Measurements from ENCODE around the gene MAPK14. TPM values are rescaled to one million over a fixed set of nuclear protein-coding genes. Genes with fewer than 3 reads are reported as not detected.

MAPK14 gene
- total and polyA plus RNA-seq, 4 donors = 16.9 to 82.7 (median 35.9) TPM

DNA sequence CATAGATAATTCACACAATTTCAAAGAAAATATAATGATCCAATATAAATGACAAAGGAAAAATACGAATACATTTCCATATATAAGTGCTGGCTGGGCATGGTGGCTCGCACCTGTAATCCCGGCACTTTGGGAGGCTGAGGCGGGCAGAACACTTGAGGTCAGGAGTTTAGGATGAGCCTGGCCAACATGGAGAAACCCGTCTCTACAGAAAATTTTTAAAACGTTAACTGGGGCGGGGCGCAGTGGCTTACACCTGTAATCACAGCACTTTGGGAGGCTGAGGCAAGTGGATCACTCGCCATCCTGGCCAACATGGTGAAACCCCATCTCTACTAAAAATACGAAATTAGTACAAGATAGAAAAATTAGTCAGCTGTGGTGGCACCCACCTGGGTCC, 87.8 kb downstream of the MAPK14 start:
- H3K27ac ChIP-seq (ENCODE audit: low read depth in 1 of 2, low read length in 2 of 2) = no peak overlapping the region
- H3K27me3 ChIP-seq (ENCODE audit: control insufficient read depth in 4 of 4, insufficient read depth in 4 of 4, low read length in 3 of 4) = no peaks in the 10 kb centered on the region
- TF ChIP-seq, protein P1, sequence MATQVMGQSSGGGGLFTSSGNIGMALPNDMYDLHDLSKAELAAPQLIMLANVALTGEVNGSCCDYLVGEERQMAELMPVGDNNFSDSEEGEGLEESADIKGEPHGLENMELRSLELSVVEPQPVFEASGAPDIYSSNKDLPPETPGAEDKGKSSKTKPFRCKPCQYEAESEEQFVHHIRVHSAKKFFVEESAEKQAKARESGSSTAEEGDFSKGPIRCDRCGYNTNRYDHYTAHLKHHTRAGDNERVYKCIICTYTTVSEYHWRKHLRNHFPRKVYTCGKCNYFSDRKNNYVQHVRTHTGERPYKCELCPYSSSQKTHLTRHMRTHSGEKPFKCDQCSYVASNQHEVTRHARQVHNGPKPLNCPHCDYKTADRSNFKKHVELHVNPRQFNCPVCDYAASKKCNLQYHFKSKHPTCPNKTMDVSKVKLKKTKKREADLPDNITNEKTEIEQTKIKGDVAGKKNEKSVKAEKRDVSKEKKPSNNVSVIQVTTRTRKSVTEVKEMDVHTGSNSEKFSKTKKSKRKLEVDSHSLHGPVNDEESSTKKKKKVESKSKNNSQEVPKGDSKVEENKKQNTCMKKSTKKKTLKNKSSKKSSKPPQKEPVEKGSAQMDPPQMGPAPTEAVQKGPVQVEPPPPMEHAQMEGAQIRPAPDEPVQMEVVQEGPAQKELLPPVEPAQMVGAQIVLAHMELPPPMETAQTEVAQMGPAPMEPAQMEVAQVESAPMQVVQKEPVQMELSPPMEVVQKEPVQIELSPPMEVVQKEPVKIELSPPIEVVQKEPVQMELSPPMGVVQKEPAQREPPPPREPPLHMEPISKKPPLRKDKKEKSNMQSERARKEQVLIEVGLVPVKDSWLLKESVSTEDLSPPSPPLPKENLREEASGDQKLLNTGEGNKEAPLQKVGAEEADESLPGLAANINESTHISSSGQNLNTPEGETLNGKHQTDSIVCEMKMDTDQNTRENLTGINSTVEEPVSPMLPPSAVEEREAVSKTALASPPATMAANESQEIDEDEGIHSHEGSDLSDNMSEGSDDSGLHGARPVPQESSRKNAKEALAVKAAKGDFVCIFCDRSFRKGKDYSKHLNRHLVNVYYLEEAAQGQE (IDR thresholded peaks at IDR 0.05) = no peak
- TF ChIP-seq, protein P2, sequence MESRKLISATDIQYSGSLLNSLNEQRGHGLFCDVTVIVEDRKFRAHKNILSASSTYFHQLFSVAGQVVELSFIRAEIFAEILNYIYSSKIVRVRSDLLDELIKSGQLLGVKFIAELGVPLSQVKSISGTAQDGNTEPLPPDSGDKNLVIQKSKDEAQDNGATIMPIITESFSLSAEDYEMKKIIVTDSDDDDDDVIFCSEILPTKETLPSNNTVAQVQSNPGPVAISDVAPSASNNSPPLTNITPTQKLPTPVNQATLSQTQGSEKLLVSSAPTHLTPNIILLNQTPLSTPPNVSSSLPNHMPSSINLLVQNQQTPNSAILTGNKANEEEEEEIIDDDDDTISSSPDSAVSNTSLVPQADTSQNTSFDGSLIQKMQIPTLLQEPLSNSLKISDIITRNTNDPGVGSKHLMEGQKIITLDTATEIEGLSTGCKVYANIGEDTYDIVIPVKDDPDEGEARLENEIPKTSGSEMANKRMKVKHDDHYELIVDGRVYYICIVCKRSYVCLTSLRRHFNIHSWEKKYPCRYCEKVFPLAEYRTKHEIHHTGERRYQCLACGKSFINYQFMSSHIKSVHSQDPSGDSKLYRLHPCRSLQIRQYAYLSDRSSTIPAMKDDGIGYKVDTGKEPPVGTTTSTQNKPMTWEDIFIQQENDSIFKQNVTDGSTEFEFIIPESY (IDR thresholded peaks at IDR 0.05) = no peak
- TF ChIP-seq EGR1 (IDR thresholded peaks at IDR 0.05; ENCODE audit: low read depth in 2 of 2) (no peak), GABPA (IDR thresholded peaks at IDR 0.05 in 1 of 2, conservative IDR thresholded peaks at IDR 0.05 in 1 of 2) (no peak), SP1 (IDR thresholded peaks at IDR 0.05) (no peak), HNF4G (IDR thresholded peaks at IDR 0.05) (no peak), RXRA (IDR thresholded peaks at IDR 0.05) (no peak), RAD21 (IDR thresholded peaks at IDR 0.05) (no peak), HNF4A (conservative IDR thresholded peaks at IDR 0.05) (no peak), NR2F2 (IDR thresholded peaks at IDR 0.05) (no peak), FOXA2 (IDR thresholded peaks at IDR 0.05) (no peak), YY1 (IDR thresholded peaks at IDR 0.05) (no peak), FOXA1 (IDR thresholded peaks at IDR 0.05) (no peak), JUND (IDR thresholded peaks at IDR 0.05) (no peak), TAF1 (conservative IDR thresholded peaks at IDR 0.05) (no peak)
- TF ChIP-seq, protein P3, sequence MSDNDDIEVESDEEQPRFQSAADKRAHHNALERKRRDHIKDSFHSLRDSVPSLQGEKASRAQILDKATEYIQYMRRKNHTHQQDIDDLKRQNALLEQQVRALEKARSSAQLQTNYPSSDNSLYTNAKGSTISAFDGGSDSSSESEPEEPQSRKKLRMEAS (IDR thresholded peaks at IDR 0.05) = no peak
- TF ChIP-seq, protein P4, sequence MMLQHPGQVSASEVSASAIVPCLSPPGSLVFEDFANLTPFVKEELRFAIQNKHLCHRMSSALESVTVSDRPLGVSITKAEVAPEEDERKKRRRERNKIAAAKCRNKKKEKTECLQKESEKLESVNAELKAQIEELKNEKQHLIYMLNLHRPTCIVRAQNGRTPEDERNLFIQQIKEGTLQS (IDR thresholded peaks at IDR 0.05) = no peak
- TF ChIP-seq, protein P5, sequence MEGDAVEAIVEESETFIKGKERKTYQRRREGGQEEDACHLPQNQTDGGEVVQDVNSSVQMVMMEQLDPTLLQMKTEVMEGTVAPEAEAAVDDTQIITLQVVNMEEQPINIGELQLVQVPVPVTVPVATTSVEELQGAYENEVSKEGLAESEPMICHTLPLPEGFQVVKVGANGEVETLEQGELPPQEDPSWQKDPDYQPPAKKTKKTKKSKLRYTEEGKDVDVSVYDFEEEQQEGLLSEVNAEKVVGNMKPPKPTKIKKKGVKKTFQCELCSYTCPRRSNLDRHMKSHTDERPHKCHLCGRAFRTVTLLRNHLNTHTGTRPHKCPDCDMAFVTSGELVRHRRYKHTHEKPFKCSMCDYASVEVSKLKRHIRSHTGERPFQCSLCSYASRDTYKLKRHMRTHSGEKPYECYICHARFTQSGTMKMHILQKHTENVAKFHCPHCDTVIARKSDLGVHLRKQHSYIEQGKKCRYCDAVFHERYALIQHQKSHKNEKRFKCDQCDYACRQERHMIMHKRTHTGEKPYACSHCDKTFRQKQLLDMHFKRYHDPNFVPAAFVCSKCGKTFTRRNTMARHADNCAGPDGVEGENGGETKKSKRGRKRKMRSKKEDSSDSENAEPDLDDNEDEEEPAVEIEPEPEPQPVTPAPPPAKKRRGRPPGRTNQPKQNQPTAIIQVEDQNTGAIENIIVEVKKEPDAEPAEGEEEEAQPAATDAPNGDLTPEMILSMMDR (IDR thresholded peaks at IDR 0.05; ENCODE audit: low read depth, low read length, missing input control) = no peak
- no peaks in the 10 kb centered on the region for H3K4me1 ChIP-seq (ENCODE audit: control insufficient read depth in 4 of 4, insufficient read depth in 4 of 4, low read length in 3 of 4)
- no peaks in the 10 kb centered on the region for H3K9me3 ChIP-seq (ENCODE audit: control insufficient read depth in 4 of 4, low read length in 3 of 4)
- no peak overlapping the region for H3K9ac ChIP-seq (ENCODE audit: low read depth in 1 of 2, low read length in 2 of 2)
- H3K36me3 ChIP-seq (ENCODE audit: control insufficient read depth in 4 of 4, insufficient read depth in 3 of 4, low read depth in 1 of 4, low read length in 3 of 4) = peaks cover 0 to 28% (median 8%) of the 10 kb centered on the region in 4 donors
- DNase-seq (ENCODE audit: low spot score) = no peak
- 92% methylated on average over 10 of the region's 10 CpGs for WGBS
- no peak overlapping the region for H3K4me3 ChIP-seq (ENCODE audit: low read depth in 1 of 3, low read length in 3 of 3)
